Measurements from ENCODE around the gene SLC49A4.

- TF ChIP-seq CTCF (IDR thresholded peaks at IDR 0.05) = no peak
- TF ChIP-seq SMC3 (IDR thresholded peaks at IDR 0.05) = no peak
Observed at GRCh38 chr3:122776675-122777468, 18.0 kb upstream of the SLC49A4 start.

Data from A549 (cell line).